Measurements from ENCODE around the gene PHYKPL. TPM values are rescaled to one million over a fixed set of nuclear protein-coding genes. Genes with fewer than 3 reads are reported as not detected.
A peak's percentile ranks its signal among the peaks of the same experiment; 100 is the strongest.

The PHYKPL gene
- 33.6 TPM for polyA plus RNA-seq (2013, experiment 1 of 4)
- polyA plus RNA-seq (2013, experiment 2 of 4), result 38.2 TPM
- polyA plus RNA-seq (2013, experiment 3 of 4), result 27.4 TPM
- polyA plus RNA-seq (2013, experiment 4 of 4), result 38.5 TPM

GRCh38 chr5:178232124-178232919 is at the start of gene PHYKPL:
Gene PHYKPL (minus strand): TSS chr5:178232802. CDS start chr5:178232550, 252 bp downstream.
- 1% methylated on average over 102 of the region's 102 CpGs for WGBS, 2 experiments
- Histone ChIP-seq H3K27ac (ENCODE audit: insufficient read depth, low read depth, low read length, poor library complexity, severe bottlenecking) (peak within 1 kb of the TSS; percentile 74), H3K9me3 (ENCODE audit: control insufficient read depth, low read length) (no peaks in the 10 kb centered on the region), H3K36me3 (ENCODE audit: control insufficient read depth, insufficient read depth, low read length) (peaks cover 12% of the 10 kb centered on the region), H3K4me1 (ENCODE audit: control insufficient read depth, insufficient read depth, low read length) (peaks cover 10% of the 10 kb centered on the region), H3K27me3 (ENCODE audit: control insufficient read depth, insufficient read depth, low read length, poor library complexity, severe bottlenecking) (no peaks in the 10 kb centered on the region), H3K4me3 (ENCODE audit: insufficient read depth, low read depth, low read length) (peak within 1 kb of the TSS; percentile 83)

- H3K27ac ChIP-seq (ENCODE audit: insufficient read depth, low read depth, low read length, poor library complexity, severe bottlenecking), result no peak overlapping the region
- no peaks in the 10 kb centered on the region for H3K36me3 ChIP-seq (ENCODE audit: control insufficient read depth, insufficient read depth, low read length)
- H3K4me3 ChIP-seq (ENCODE audit: insufficient read depth, low read depth, low read length), result no peak overlapping the region
- H3K4me1 ChIP-seq (ENCODE audit: control insufficient read depth, insufficient read depth, low read length), result no peaks in the 10 kb centered on the region
- peaks cover 4% of the 10 kb centered on the region for H3K27me3 ChIP-seq (ENCODE audit: control insufficient read depth, insufficient read depth, low read length, poor library complexity, severe bottlenecking)
- peaks cover 3% of the 10 kb centered on the region for H3K9me3 ChIP-seq (ENCODE audit: control insufficient read depth, low read length)
- 91 to 93% methylated on average over 4 of the region's 4 CpGs for WGBS, 2 experiments
Measured at GRCh38 chr5:178282391-178282790, 49.8 kb upstream of the PHYKPL start.

DNA sequence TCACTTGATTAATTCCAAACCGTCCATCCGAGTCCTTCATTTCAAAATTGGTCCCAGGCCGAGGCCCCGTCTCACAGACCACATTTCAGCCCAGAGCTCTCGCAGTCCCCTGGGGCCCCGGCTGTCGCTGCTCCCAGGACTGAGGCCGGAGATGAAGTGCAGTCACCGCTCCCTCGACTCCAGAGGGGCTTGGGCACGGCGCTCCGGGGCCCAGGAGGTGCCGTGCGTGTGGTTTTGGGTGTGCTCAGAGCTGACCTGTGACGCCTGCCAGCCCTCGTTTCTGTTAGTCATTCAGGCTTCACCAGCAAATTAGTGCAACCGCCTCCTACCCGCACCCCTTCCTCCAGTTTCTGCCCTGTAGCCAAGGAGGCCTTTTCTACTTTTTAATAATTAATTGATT is 48.7 kb upstream of the PHYKPL start:
- peaks cover 4% of the 10 kb centered on the region for H3K27me3 ChIP-seq (ENCODE audit: control insufficient read depth, insufficient read depth, low read length, poor library complexity, severe bottlenecking)
- peaks cover 3% of the 10 kb centered on the region for H3K9me3 ChIP-seq (ENCODE audit: control insufficient read depth, low read length)
- no peaks in the 10 kb centered on the region for H3K36me3 ChIP-seq (ENCODE audit: control insufficient read depth, insufficient read depth, low read length)
- H3K4me1 ChIP-seq (ENCODE audit: control insufficient read depth, insufficient read depth, low read length), result no peaks in the 10 kb centered on the region
- 90 to 94% methylated on average over 19 of the region's 19 CpGs for WGBS, 2 experiments
- H3K27ac ChIP-seq (ENCODE audit: insufficient read depth, low read depth, low read length, poor library complexity, severe bottlenecking), result no peak overlapping the region
- no peak overlapping the region for H3K4me3 ChIP-seq (ENCODE audit: insufficient read depth, low read depth, low read length)

GRCh38 chr5:178280631-178281030 is 48.0 kb upstream of the PHYKPL start:
- Histone ChIP-seq H3K4me1 (ENCODE audit: control insufficient read depth, insufficient read depth, low read length) (no peaks in the 10 kb centered on the region), H3K9me3 (ENCODE audit: control insufficient read depth, low read length) (peaks cover 3% of the 10 kb centered on the region), H3K27ac (ENCODE audit: insufficient read depth, low read depth, low read length, poor library complexity, severe bottlenecking) (no peak overlapping the region), H3K4me3 (ENCODE audit: insufficient read depth, low read depth, low read length) (no peak overlapping the region), H3K36me3 (ENCODE audit: control insufficient read depth, insufficient read depth, low read length) (no peaks in the 10 kb centered on the region), H3K27me3 (ENCODE audit: control insufficient read depth, insufficient read depth, low read length, poor library complexity, severe bottlenecking) (peaks cover 4% of the 10 kb centered on the region)
- WGBS, 2 experiments, result 93 to 96% methylated on average over 9 of the region's 9 CpGs

GRCh38 chr5:178279723-178280438 is 47.3 kb upstream of the PHYKPL start:
- no peak overlapping the region for H3K4me3 ChIP-seq (ENCODE audit: insufficient read depth, low read depth, low read length)
- no peak overlapping the region for H3K27ac ChIP-seq (ENCODE audit: insufficient read depth, low read depth, low read length, poor library complexity, severe bottlenecking)
- 27 to 29% methylated on average over 33 of the region's 33 CpGs for WGBS, 2 experiments
- no peaks in the 10 kb centered on the region for H3K36me3 ChIP-seq (ENCODE audit: control insufficient read depth, insufficient read depth, low read length)
- H3K27me3 ChIP-seq (ENCODE audit: control insufficient read depth, insufficient read depth, low read length, poor library complexity, severe bottlenecking), result peaks cover 4% of the 10 kb centered on the region
- H3K4me1 ChIP-seq (ENCODE audit: control insufficient read depth, insufficient read depth, low read length), result no peaks in the 10 kb centered on the region
- peaks cover 3% of the 10 kb centered on the region for H3K9me3 ChIP-seq (ENCODE audit: control insufficient read depth, low read length)

GRCh38 chr5:178279026-178279722 is 46.6 kb upstream of the PHYKPL start:
- H3K9me3 ChIP-seq (ENCODE audit: control insufficient read depth, low read length), result peaks cover 3% of the 10 kb centered on the region
- H3K4me1 ChIP-seq (ENCODE audit: control insufficient read depth, insufficient read depth, low read length), result no peaks in the 10 kb centered on the region
- no peak overlapping the region for H3K27ac ChIP-seq (ENCODE audit: insufficient read depth, low read depth, low read length, poor library complexity, severe bottlenecking)
- H3K36me3 ChIP-seq (ENCODE audit: control insufficient read depth, insufficient read depth, low read length), result no peaks in the 10 kb centered on the region
- H3K27me3 ChIP-seq (ENCODE audit: control insufficient read depth, insufficient read depth, low read length, poor library complexity, severe bottlenecking), result peaks cover 4% of the 10 kb centered on the region
- 89 to 91% methylated on average over 14 of the region's 14 CpGs for WGBS, 2 experiments
- H3K4me3 ChIP-seq (ENCODE audit: insufficient read depth, low read depth, low read length), result no peak overlapping the region

DNA sequence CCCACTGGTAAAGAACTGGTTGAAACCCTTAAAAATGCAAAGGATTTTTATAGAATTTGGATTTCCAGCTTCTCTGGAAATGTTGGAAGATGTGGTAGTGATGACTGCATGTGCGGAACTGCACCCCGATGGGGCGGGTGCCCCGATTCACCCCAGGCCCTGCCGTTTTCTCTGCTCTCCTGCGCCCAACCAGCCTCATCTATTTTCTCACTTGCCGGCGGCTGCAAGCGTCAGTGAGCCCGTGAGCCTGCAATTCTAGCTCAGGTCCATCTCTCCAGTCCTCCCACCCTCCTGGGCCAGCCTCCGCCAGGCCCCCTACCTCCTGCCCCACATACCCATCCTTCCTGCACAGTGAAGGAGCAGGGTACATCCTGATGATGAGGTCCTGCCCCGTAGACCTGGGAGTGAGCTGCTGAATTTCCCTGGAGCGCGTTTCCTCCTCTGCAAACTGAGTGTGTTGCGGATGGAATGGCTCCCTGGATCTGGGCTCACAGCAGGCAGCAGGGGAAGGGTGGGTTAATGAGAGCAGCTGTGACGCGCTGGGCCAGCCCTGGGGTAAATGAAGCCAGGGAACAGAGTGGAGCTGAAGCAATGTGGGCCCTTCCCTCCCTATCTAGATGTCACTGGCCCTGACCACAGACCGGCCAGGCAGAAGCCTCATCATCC is 45.9 kb upstream of the PHYKPL start:
- H3K27ac ChIP-seq (ENCODE audit: insufficient read depth, low read depth, low read length, poor library complexity, severe bottlenecking), result no peak overlapping the region
- H3K36me3 ChIP-seq (ENCODE audit: control insufficient read depth, insufficient read depth, low read length), result no peaks in the 10 kb centered on the region
- no peaks in the 10 kb centered on the region for H3K4me1 ChIP-seq (ENCODE audit: control insufficient read depth, insufficient read depth, low read length)
- H3K27me3 ChIP-seq (ENCODE audit: control insufficient read depth, insufficient read depth, low read length, poor library complexity, severe bottlenecking), result peaks cover 4% of the 10 kb centered on the region
- 87 to 88% methylated on average over 18 of the region's 18 CpGs for WGBS, 2 experiments
- no peaks in the 10 kb centered on the region for H3K9me3 ChIP-seq (ENCODE audit: control insufficient read depth, low read length)
- no peak overlapping the region for H3K4me3 ChIP-seq (ENCODE audit: insufficient read depth, low read depth, low read length)

DNA sequence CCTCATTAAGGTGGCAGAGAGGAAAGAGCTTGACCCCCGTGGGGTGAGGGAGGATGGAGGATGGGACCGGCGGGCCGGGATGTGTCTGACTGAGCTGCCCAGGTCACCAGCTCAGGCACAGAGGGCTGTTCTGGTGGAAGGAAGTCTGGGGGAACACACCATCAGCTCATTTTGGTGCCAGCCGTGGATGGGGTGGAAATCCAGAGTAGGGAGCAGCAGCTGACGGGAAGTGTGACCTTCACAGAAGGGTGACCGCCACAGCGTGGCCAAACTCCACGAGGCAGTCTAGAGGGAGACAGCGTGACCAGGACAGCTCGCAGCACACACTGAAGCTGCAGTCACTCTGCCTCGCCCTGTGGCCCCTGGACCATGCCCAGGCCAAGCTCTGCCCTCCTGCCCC is 45.3 kb upstream of the PHYKPL start:
- no peaks in the 10 kb centered on the region for H3K36me3 ChIP-seq (ENCODE audit: control insufficient read depth, insufficient read depth, low read length)
- H3K27me3 ChIP-seq (ENCODE audit: control insufficient read depth, insufficient read depth, low read length, poor library complexity, severe bottlenecking), result peaks cover 4% of the 10 kb centered on the region
- H3K4me1 ChIP-seq (ENCODE audit: control insufficient read depth, insufficient read depth, low read length), result no peaks in the 10 kb centered on the region
- no peak overlapping the region for H3K27ac ChIP-seq (ENCODE audit: insufficient read depth, low read depth, low read length, poor library complexity, severe bottlenecking)
- no peaks in the 10 kb centered on the region for H3K9me3 ChIP-seq (ENCODE audit: control insufficient read depth, low read length)
- 78 to 79% methylated on average over 12 of the region's 12 CpGs for WGBS, 2 experiments
- H3K4me3 ChIP-seq (ENCODE audit: insufficient read depth, low read depth, low read length), result no peak overlapping the region

GRCh38 chr5:178277346-178277745 is 44.7 kb upstream of the PHYKPL start:
- 90 to 92% methylated on average over 9 of the region's 9 CpGs for WGBS, 2 experiments
- peaks cover 4% of the 10 kb centered on the region for H3K27me3 ChIP-seq (ENCODE audit: control insufficient read depth, insufficient read depth, low read length, poor library complexity, severe bottlenecking)
- H3K4me1 ChIP-seq (ENCODE audit: control insufficient read depth, insufficient read depth, low read length), result no peaks in the 10 kb centered on the region
- H3K4me3 ChIP-seq (ENCODE audit: insufficient read depth, low read depth, low read length), result no peak overlapping the region
- H3K27ac ChIP-seq (ENCODE audit: insufficient read depth, low read depth, low read length, poor library complexity, severe bottlenecking), result no peak overlapping the region
- H3K36me3 ChIP-seq (ENCODE audit: control insufficient read depth, insufficient read depth, low read length), result no peaks in the 10 kb centered on the region
- no peaks in the 10 kb centered on the region for H3K9me3 ChIP-seq (ENCODE audit: control insufficient read depth, low read length)
